Measurements from ENCODE around the gene TMA7. TPM values are rescaled to one million over a fixed set of nuclear protein-coding genes. Genes with fewer than 3 reads are reported as not detected.

TMA7 gene
- total RNA-seq, 2 donors from 2014 or later: 290 to 326 TPM

GRCh38 chr3:48446043-48446424, 6.0 kb downstream of the TMA7 start:
- Mint-ChIP-seq H3K9me3 (no peaks in the 10 kb centered on the region), H3K27me3 (ENCODE audit: insufficient read depth) (no peaks in the 10 kb centered on the region), H3K27ac (peak overlapping the region; percentile 88), H3K36me3 (ENCODE audit: low read depth) (peaks cover 26% of the 10 kb centered on the region), H3K4me3 (peak overlapping the region; percentile 77), H3K4me1 (peaks cover 22% of the 10 kb centered on the region)
- H3K4me3 ChIP-seq (ENCODE audit: low read length): peak overlapping the region; percentile 98
- no peaks in the 10 kb centered on the region for H3K27me3 ChIP-seq (ENCODE audit: control insufficient read depth, insufficient read depth, low read length, poor library complexity, severe bottlenecking)
- TF ChIP-seq CTCF (conservative IDR thresholded peaks at IDR 0.05): no peak
- no peaks in the 10 kb centered on the region for H3K4me1 ChIP-seq (ENCODE audit: control insufficient read depth, insufficient read depth, low read length)
- H3K36me3 ChIP-seq (ENCODE audit: control insufficient read depth, insufficient read depth, low read length): peaks cover 38% of the 10 kb centered on the region
- 0 to 17% methylated on average over 1 to 6 of the region's 6 CpGs for WGBS, 2 experiments (ENCODE audit: insufficient coverage in 1 of 2, insufficient read length in 1 of 2)
- H3K9ac ChIP-seq (ENCODE audit: extremely low read depth, low read length, poor library complexity, severe bottlenecking): peak overlapping the region; percentile 67
- DNase-seq: no peak
- no peaks in the 10 kb centered on the region for H3K9me3 ChIP-seq (ENCODE audit: control insufficient read depth, low read length)
- no peak overlapping the region for H3K27ac ChIP-seq (ENCODE audit: low read depth, low read length)

- Mint-ChIP-seq H3K27ac (peak within 1 kb of the TSS; percentile 88), H3K36me3 (ENCODE audit: low read depth) (peaks cover 26% of the 10 kb centered on the region), H3K27me3 (ENCODE audit: insufficient read depth) (no peaks in the 10 kb centered on the region), H3K4me3 (peak within 1 kb of the TSS; percentile 77), H3K9me3 (no peaks in the 10 kb centered on the region), H3K4me1 (peaks cover 19% of the 10 kb centered on the region)
- DNase-seq: peak; percentile 96
- TF ChIP-seq CTCF (conservative IDR thresholded peaks at IDR 0.05): no peak
- H3K4me3 ChIP-seq (ENCODE audit: low read length): peak within 1 kb of the TSS; percentile 98
- H3K36me3 ChIP-seq (ENCODE audit: control insufficient read depth, insufficient read depth, low read length): peaks cover 40% of the 10 kb centered on the region
- peak within 1 kb of the TSS; percentile 67 for H3K9ac ChIP-seq (ENCODE audit: extremely low read depth, low read length, poor library complexity, severe bottlenecking)
- H3K9me3 ChIP-seq (ENCODE audit: control insufficient read depth, low read length): no peaks in the 10 kb centered on the region
- 0 to 1% methylated on average over 20 to 91 of the region's 91 CpGs for WGBS, 2 experiments (ENCODE audit: insufficient coverage in 1 of 2, insufficient read length in 1 of 2)
- peak within 1 kb of the TSS; percentile 74 for H3K27ac ChIP-seq (ENCODE audit: low read depth, low read length)
- H3K27me3 ChIP-seq (ENCODE audit: control insufficient read depth, insufficient read depth, low read length, poor library complexity, severe bottlenecking): no peaks in the 10 kb centered on the region
- no peaks in the 10 kb centered on the region for H3K4me1 ChIP-seq (ENCODE audit: control insufficient read depth, insufficient read depth, low read length)
These were observed 6.6 kb downstream of the TMA7 start, which contains the start of gene ATRIP for GRCh38 chr3:48446425-48447193. ATRIP (plus strand) TSS chr3:48446737; CDS start chr3:48446846, 109 bp downstream.

GRCh38 chr3:48451270-48451669, 11.2 kb downstream of the TMA7 start:
- peaks cover 50% of the 10 kb centered on the region for H3K36me3 ChIP-seq (ENCODE audit: control insufficient read depth, insufficient read depth, low read length)
- peaks cover 39% of the 10 kb centered on the region for H3K36me3 Mint-ChIP-seq (ENCODE audit: low read depth)
- no peaks in the 10 kb centered on the region for H3K27me3 ChIP-seq (ENCODE audit: control insufficient read depth, insufficient read depth, low read length, poor library complexity, severe bottlenecking)
- WGBS, 2 experiments (ENCODE audit: insufficient coverage in 1 of 2, insufficient read length in 1 of 2): 100% methylated on average over 1 of the region's 1 CpG
- no peaks in the 10 kb centered on the region for H3K4me1 ChIP-seq (ENCODE audit: control insufficient read depth, insufficient read depth, low read length)
- no peak overlapping the region for H3K4me3 ChIP-seq (ENCODE audit: low read length)
- no peaks in the 10 kb centered on the region for H3K9me3 ChIP-seq (ENCODE audit: control insufficient read depth, low read length)
- peaks cover 9% of the 10 kb centered on the region for H3K4me1 Mint-ChIP-seq
- no peaks in the 10 kb centered on the region for H3K27me3 Mint-ChIP-seq (ENCODE audit: insufficient read depth)
- H3K27ac Mint-ChIP-seq: no peak overlapping the region
- no peak overlapping the region for H3K27ac ChIP-seq (ENCODE audit: low read depth, low read length)
- H3K4me3 Mint-ChIP-seq: no peak overlapping the region
- DNase-seq: no peak
- no peak for TF ChIP-seq CTCF (conservative IDR thresholded peaks at IDR 0.05)
- H3K9me3 Mint-ChIP-seq: no peaks in the 10 kb centered on the region
- no peak overlapping the region for H3K9ac ChIP-seq (ENCODE audit: extremely low read depth, low read length, poor library complexity, severe bottlenecking)

Measured in endodermal cell (in vitro differentiated cells).